ENCODE measurements around the gene LPCAT4.

- TF ChIP-seq EGR1 (IDR thresholded peaks at IDR 0.05) (no peak), ZBTB7A (IDR thresholded peaks at IDR 0.05; ENCODE audit: low read depth) (no peak), RAD21 (IDR thresholded peaks at IDR 0.05; ENCODE audit: low read depth) (no peak), TAF1 (IDR thresholded peaks at IDR 0.05; ENCODE audit: low read depth) (no peak), MAX (IDR thresholded peaks at IDR 0.05) (no peak), EP300 (IDR thresholded peaks at IDR 0.05; ENCODE audit: borderline replicate concordance) (no peak), YY1 (IDR thresholded peaks at IDR 0.05; ENCODE audit: low read depth) (no peak), CEBPB (IDR thresholded peaks at IDR 0.05) (no peak), FOXM1 (IDR thresholded peaks at IDR 0.05; ENCODE audit: borderline replicate concordance, low read depth) (no peak), CREB1 (IDR thresholded peaks at IDR 0.05; ENCODE audit: low read depth) (no peak), TCF12 (IDR thresholded peaks at IDR 0.05; ENCODE audit: low read depth) (no peak), NFIC (IDR thresholded peaks at IDR 0.05) (no peak)
- TF ChIP-seq, protein P1, sequence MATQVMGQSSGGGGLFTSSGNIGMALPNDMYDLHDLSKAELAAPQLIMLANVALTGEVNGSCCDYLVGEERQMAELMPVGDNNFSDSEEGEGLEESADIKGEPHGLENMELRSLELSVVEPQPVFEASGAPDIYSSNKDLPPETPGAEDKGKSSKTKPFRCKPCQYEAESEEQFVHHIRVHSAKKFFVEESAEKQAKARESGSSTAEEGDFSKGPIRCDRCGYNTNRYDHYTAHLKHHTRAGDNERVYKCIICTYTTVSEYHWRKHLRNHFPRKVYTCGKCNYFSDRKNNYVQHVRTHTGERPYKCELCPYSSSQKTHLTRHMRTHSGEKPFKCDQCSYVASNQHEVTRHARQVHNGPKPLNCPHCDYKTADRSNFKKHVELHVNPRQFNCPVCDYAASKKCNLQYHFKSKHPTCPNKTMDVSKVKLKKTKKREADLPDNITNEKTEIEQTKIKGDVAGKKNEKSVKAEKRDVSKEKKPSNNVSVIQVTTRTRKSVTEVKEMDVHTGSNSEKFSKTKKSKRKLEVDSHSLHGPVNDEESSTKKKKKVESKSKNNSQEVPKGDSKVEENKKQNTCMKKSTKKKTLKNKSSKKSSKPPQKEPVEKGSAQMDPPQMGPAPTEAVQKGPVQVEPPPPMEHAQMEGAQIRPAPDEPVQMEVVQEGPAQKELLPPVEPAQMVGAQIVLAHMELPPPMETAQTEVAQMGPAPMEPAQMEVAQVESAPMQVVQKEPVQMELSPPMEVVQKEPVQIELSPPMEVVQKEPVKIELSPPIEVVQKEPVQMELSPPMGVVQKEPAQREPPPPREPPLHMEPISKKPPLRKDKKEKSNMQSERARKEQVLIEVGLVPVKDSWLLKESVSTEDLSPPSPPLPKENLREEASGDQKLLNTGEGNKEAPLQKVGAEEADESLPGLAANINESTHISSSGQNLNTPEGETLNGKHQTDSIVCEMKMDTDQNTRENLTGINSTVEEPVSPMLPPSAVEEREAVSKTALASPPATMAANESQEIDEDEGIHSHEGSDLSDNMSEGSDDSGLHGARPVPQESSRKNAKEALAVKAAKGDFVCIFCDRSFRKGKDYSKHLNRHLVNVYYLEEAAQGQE (IDR thresholded peaks at IDR 0.05; ENCODE audit: low read depth): no peak
- TF ChIP-seq, protein P2, sequence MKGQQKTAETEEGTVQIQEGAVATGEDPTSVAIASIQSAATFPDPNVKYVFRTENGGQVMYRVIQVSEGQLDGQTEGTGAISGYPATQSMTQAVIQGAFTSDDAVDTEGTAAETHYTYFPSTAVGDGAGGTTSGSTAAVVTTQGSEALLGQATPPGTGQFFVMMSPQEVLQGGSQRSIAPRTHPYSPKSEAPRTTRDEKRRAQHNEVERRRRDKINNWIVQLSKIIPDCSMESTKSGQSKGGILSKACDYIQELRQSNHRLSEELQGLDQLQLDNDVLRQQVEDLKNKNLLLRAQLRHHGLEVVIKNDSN (IDR thresholded peaks at IDR 0.05): no peak
Measured at GRCh38 chr15:34338347-34338746, 28.6 kb downstream of the LPCAT4 start.
